WTC11 (cell line): Measurements from ENCODE around the gene HHAT. TPM values are rescaled to one million over a fixed set of nuclear protein-coding genes. Genes with fewer than 3 reads are reported as not detected.

Source experiments
- ATAC-seq: fragments of 200-7000 bp; cut with Tn5 transposase; 2 replicates; pipeline ENCODE4 v1.10.0; 2021; ENCODE audit warnings: mild to moderate bottlenecking, moderate library complexity
- CTCF ChIA-PET: fragments of 300-600 bp; sonication (Branson Sonifier 250); formaldehyde crosslinking; loops from one replicate; lab custom pipeline; 2021; ENCODE audit warnings: antibody characterized with exemption; lab: Charles Lee
- POLR2A ChIA-PET: fragments of 350-600 bp; sonication (Branson Sonifier 250); formaldehyde crosslinking; loops from one replicate; lab custom pipeline; 2021; ENCODE audit warnings: antibody characterized with exemption; lab: Charles Lee
- DNase-seq: peaks from one replicate; pipeline ENCODE4 v3.0.0; 2021; ENCODE audit warnings: low spot score
- H3K27ac Mint-ChIP-seq: 2 replicates; pipeline ENCODE4 v1.8.0; 2021; ENCODE audit warnings: mixed read lengths
- H3K27me3 Mint-ChIP-seq: 2 replicates; pipeline ENCODE4 v1.8.0; 2021; ENCODE audit warnings: low read depth, mild to moderate bottlenecking, moderate library complexity, mixed read lengths
- H3K36me3 Mint-ChIP-seq: 2 replicates; pipeline ENCODE4 v1.8.0; 2021; ENCODE audit warnings: mixed read lengths
- H3K4me1 Mint-ChIP-seq: 2 replicates; pipeline ENCODE4 v1.8.0; 2022; ENCODE audit warnings: mixed read lengths
- H3K4me3 Mint-ChIP-seq: 2 replicates; pipeline ENCODE4 v1.8.0; 2021; ENCODE audit warnings: mild to moderate bottlenecking, moderate library complexity, mixed read lengths
- H3K9me3 Mint-ChIP-seq: 2 replicates; pipeline ENCODE4 v1.8.0; 2021; ENCODE audit warnings: mixed read lengths
- ATF1 ChIP-seq: sonication (generic); formaldehyde crosslinking; IDR thresholded peaks from 2 replicates; pipeline ENCODE4 v1.8.1; 2023; ENCODE audit warnings: mild to moderate bottlenecking, moderate library complexity, missing genetic modification reagents
- E2F1 ChIP-seq: sonication (generic); formaldehyde crosslinking; IDR thresholded peaks from 2 replicates; pipeline ENCODE4 v1.8.0; 2022; ENCODE audit warnings: mild to moderate bottlenecking, missing genetic modification reagents
- EMX1 ChIP-seq: fragments of 250-450 bp; sonication (Bioruptor Pico); IDR thresholded peaks from 2 replicates; pipeline ENCODE4 v1.8.0; 2021; ENCODE audit warnings: mild to moderate bottlenecking
- ETV6 ChIP-seq: sonication (generic); formaldehyde crosslinking; IDR thresholded peaks from 2 replicates; pipeline ENCODE4 v1.8.1; 2022; ENCODE audit warnings: mild to moderate bottlenecking, missing genetic modification reagents
- FOXJ3 ChIP-seq: sonication (generic); formaldehyde crosslinking; IDR thresholded peaks from 2 replicates; pipeline ENCODE4 v1.9.0; 2021; ENCODE audit warnings: missing genetic modification reagents, mild to moderate bottlenecking, borderline replicate concordance
- FOXP1 ChIP-seq: sonication (generic); formaldehyde crosslinking; IDR thresholded peaks from 2 replicates; pipeline ENCODE4 v1.8.0; 2022; ENCODE audit warnings: missing genetic modification reagents, mild to moderate bottlenecking, moderate library complexity, borderline replicate concordance
- HMGA2 ChIP-seq: fragments of 250-450 bp; sonication (Bioruptor Pico); IDR thresholded peaks from 2 replicates; pipeline ENCODE4 v1.4.0; 2021; ENCODE audit warnings: mild to moderate bottlenecking, moderate library complexity
- IRF2 ChIP-seq: sonication (generic); formaldehyde crosslinking; IDR thresholded peaks from 2 replicates; pipeline ENCODE4 v1.8.0; 2022; ENCODE audit warnings: low read depth, missing genetic modification reagents, borderline replicate concordance
- JUN ChIP-seq: sonication (generic); formaldehyde crosslinking; IDR thresholded peaks from 2 replicates; pipeline ENCODE4 v1.8.0; 2023; ENCODE audit warnings: mild to moderate bottlenecking, missing genetic modification reagents
- NFYB ChIP-seq: sonication (generic); formaldehyde crosslinking; conservative IDR thresholded peaks from 2 replicates; pipeline ENCODE4 v1.8.0; 2022; ENCODE audit warnings: low read depth, missing genetic modification reagents
- NR1H2 ChIP-seq: sonication (generic); formaldehyde crosslinking; IDR thresholded peaks from 2 replicates; pipeline ENCODE4 v1.9.0; 2021; ENCODE audit warnings: mild to moderate bottlenecking, moderate library complexity, missing genetic modification reagents
- PRRX2 ChIP-seq: fragments of 250-450 bp; sonication (Bioruptor Pico); IDR thresholded peaks from 2 replicates; pipeline ENCODE4 v1.8.0; 2021; ENCODE audit warnings: mild to moderate bottlenecking
- SMAD3 ChIP-seq: sonication (generic); formaldehyde crosslinking; IDR thresholded peaks from 2 replicates; pipeline ENCODE4 v1.8.0; 2022; ENCODE audit warnings: missing genetic modification reagents, mild to moderate bottlenecking, borderline replicate concordance
- SP1 ChIP-seq: sonication (generic); formaldehyde crosslinking; conservative IDR thresholded peaks from 2 replicates; pipeline ENCODE4 v1.8.1; 2022; ENCODE audit warnings: missing genetic modification reagents
- TEAD1 ChIP-seq: sonication (generic); formaldehyde crosslinking; IDR thresholded peaks from 2 replicates; pipeline ENCODE4 v1.8.0; 2022; ENCODE audit warnings: mild to moderate bottlenecking, missing genetic modification reagents
- TEAD4 ChIP-seq: sonication (generic); formaldehyde crosslinking; IDR thresholded peaks from 2 replicates; pipeline ENCODE4 v1.8.0; 2022; ENCODE audit warnings: mild to moderate bottlenecking, missing genetic modification reagents
- ZMAT4 ChIP-seq: fragments of 250-450 bp; sonication (Bioruptor Pico); IDR thresholded peaks from 2 replicates; pipeline ENCODE4 v1.9.0; 2021; ENCODE audit warnings: mild to moderate bottlenecking
- ZNF219 ChIP-seq: sonication (generic); formaldehyde crosslinking; IDR thresholded peaks from 2 replicates; pipeline ENCODE4 v1.8.0; 2023; ENCODE audit warnings: missing genetic modification reagents, mild to moderate bottlenecking, borderline replicate concordance
- ZNF281 ChIP-seq: sonication (generic); formaldehyde crosslinking; IDR thresholded peaks from 2 replicates; pipeline ENCODE4 v1.8.0; 2023; ENCODE audit warnings: mild to moderate bottlenecking, missing genetic modification reagents
- ZNF317 ChIP-seq: sonication (generic); formaldehyde crosslinking; IDR thresholded peaks from 2 replicates; pipeline ENCODE4 v1.8.1; 2023; ENCODE audit warnings: low read depth, mild to moderate bottlenecking, moderate library complexity, missing genetic modification reagents, borderline replicate concordance
- ZNF396 ChIP-seq: fragments of 250-450 bp; sonication (Bioruptor Pico); IDR thresholded peaks from 2 replicates; pipeline ENCODE4 v1.8.0; 2021; ENCODE audit warnings: mild to moderate bottlenecking, moderate library complexity, borderline replicate concordance
- ZNF423 ChIP-seq: fragments of 250-450 bp; sonication (Bioruptor Pico); IDR thresholded peaks from 2 replicates; pipeline ENCODE4 v2.1.2; 2022; ENCODE audit warnings: mild to moderate bottlenecking, moderate library complexity
- ZNF671 ChIP-seq: fragments of 250-450 bp; sonication (Bioruptor Pico); IDR thresholded peaks from 2 replicates; pipeline ENCODE4 v1.8.0; 2021; ENCODE audit warnings: mild to moderate bottlenecking
- total RNA-seq: library from RNA; stranded (reverse); gene quantifications from 3 replicates; pipeline ENCODE4 v1.2.3, GENCODE V29; 2021

HHAT gene
- total RNA-seq, 1 experiment from 2014 or later: 0.39 TPM

GRCh38 chr1:210464519-210465039, 135.9 kb downstream of the HHAT start:
- POLR2A ChIA-PET: no interaction called here
- no peaks in the 10 kb centered on the region for H3K27me3 Mint-ChIP-seq
- H3K36me3 Mint-ChIP-seq: no peaks in the 10 kb centered on the region
- CTCF ChIA-PET: no interaction called here
- ATAC-seq: 0 out of 2 replicates have a peak, but pooled peaks have one; percentile 26
- no peak overlapping the region for H3K4me3 Mint-ChIP-seq
- H3K27ac Mint-ChIP-seq: no peak overlapping the region
- no peaks in the 10 kb centered on the region for H3K9me3 Mint-ChIP-seq
- H3K4me1 Mint-ChIP-seq: 0 out of 2 replicates have a peak, but pooled peaks cover 7% of the 10 kb centered on the region
- TF ChIP-seq ZNF671 (CRISPR knock-in tag): no peak
- TF ChIP-seq ATF1 (CRISPR knock-in tag): no peak
- TF ChIP-seq ZMAT4: no peak
- TF ChIP-seq ZNF281: no peak
- no peak for TF ChIP-seq E2F1
- DNase-seq: no peak

GRCh38 chr1:210465150-210465549, 136.4 kb downstream of the HHAT start:
- CTCF ChIA-PET: no interaction called here
- no peaks in the 10 kb centered on the region for H3K9me3 Mint-ChIP-seq
- DNase-seq (no peak), ATAC-seq (no peak)
- H3K27me3 Mint-ChIP-seq: no peaks in the 10 kb centered on the region
- H3K4me1 Mint-ChIP-seq: 0 out of 2 replicates have a peak, but pooled peaks cover 7% of the 10 kb centered on the region
- H3K4me3 Mint-ChIP-seq: no peak overlapping the region
- no peaks in the 10 kb centered on the region for H3K36me3 Mint-ChIP-seq
- POLR2A ChIA-PET: no interaction called here
- TF ChIP-seq ZNF219: no peak
- TF ChIP-seq NR1H2 (CRISPR knock-in tag): no peak
- TF ChIP-seq ZNF423 (CRISPR knock-in tag): no peak
- TF ChIP-seq PRRX2 (CRISPR knock-in tag): no peak
- TF ChIP-seq ZNF396: no peak
- no peak for TF ChIP-seq TEAD1 (CRISPR knock-in tag)
- no peak for TF ChIP-seq IRF2
- TF ChIP-seq JUN (CRISPR knock-in tag): no peak
- TF ChIP-seq ETV6 (CRISPR knock-in tag): no peak
- TF ChIP-seq NFYB (CRISPR knock-in tag): no peak
- TF ChIP-seq ZNF317 (CRISPR knock-in tag): no peak
- TF ChIP-seq FOXP1 (CRISPR knock-in tag): no peak
- no peak for TF ChIP-seq SMAD3
- TF ChIP-seq HMGA2: no peak
- no peak for TF ChIP-seq TEAD4 (CRISPR knock-in tag)
- no peak for TF ChIP-seq EMX1 (CRISPR knock-in tag)
- TF ChIP-seq SP1: no peak
- TF ChIP-seq FOXJ3 (CRISPR knock-in tag): no peak
- no peak overlapping the region for H3K27ac Mint-ChIP-seq
